GM10847 (cell line): ENCODE results near the gene BRAP.

Source experiments
- POLR2A ChIP-seq: IDR thresholded peaks from 2 replicates; pipeline ENCODE4 v1.6.1; 2011; ENCODE audit not compliant: insufficient read length; ENCODE audit errors: extremely low read depth

The BRAP gene

DNA sequence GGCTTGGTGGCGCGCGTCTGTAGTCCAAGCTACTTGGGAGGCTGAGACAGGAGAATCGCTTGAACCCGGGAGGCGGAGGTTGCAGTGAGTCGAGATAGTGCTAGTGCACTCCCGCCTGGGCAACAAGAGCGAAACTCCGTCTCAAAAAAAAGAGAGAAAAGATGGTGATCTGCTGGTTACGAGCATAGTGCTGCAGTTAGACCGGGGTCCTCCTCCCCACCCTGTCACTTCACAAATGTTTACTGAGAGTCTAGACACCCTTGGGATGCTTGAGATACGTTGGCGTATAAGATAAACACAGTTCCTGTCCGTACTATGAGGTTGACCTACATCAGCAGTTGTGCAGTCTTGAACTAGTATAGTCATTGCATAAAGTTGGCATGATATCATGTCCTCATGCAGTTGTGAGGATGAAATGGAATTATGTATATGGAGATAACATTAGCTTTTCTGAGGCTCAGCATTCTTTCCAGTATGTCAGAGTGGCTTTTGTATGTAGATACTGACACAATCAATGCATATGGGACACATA, 884 bp upstream of the BRAP start:
- no peak for TF ChIP-seq POLR2A

DNA sequence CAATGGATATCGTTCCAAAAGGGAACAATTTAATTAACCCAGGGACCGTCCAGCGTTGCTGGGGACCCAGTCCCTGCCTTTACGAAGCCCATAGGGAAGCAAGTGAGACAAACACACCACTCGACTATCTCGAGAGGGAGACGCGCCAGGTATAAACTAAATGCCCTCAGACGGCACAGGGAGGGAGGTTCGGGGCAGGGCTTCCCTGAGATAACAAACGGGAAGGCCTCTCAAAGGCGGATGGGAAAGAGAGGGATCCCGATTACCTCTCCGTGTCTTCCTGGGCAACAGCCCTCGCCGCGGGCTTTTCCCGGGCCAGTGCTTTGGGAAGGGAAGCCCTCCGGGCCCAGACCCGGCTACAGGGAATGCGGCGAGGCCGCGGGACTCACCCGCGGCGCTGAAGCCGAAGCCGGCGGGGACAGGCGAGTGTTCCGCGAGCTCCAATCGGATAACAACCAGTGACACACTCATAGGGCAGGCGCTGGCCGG, 390 bp downstream of the BRAP start:
- TF ChIP-seq POLR2A = no peak

DNA sequence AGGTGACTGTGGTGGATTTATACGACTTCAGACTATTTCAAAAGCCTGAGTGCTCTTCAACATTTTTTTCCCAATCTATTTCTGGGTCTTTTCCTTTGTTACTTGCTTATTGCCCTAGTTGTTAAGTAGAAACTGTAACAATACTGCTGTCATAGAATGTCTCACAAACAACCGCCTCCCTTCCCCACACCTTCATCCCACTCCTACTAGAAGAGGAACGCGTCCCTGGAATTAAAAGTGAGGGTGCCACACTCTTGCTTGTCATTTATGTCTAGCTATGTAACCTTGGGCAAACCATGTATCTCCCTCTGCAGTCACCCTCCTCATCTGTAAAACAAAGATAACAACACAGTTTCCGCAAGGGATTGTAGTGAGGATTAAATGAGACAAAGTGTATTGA, 8.6 kb downstream of the BRAP start:
- no peak for TF ChIP-seq POLR2A

DNA sequence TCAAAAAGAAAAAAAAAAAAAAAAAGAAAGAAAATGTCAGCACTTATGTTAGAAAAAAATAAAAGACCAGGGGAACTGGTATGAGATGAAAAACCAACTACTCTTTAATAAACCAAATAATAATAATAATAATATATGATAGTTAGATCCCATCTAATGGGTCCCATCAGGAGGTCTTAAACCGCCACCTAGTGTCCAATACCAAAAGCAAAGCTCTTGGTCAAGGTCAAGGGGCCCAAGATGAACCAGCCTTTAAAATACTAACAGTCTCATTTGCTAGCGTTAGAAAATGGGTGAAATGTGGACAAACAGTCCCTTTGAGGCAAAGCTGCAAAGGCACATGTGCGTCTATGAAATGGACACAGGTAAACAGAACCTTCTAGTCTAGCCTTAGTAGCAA, 12.3 kb downstream of the BRAP start:
- no peak for TF ChIP-seq POLR2A

DNA sequence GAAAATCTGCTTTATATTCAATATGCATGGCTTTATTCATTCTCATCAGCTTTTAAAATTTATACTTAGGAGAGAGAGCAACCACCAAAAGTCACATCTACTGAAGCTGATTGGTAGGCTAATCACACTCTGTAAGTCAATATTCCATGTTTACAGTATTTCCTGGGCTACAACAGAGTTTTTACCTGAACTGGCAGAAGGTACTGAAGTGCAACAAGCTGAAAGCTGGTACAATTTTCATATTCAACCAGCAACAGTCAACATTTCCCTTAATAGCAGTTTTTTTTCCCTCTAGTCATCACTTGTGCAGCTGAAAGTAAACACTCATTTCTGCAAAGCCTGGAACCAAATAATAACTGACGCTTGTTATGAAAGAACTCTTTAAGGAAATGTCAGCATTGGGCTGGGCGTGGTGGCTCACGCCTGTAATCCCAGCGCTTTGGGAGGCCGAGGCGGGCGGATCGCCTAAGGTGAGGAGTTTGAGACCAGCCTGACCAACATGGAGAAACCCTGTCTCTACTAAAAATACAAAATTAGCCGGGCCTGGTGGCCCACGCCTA, 12.9 kb downstream of the BRAP start:
- no peak for TF ChIP-seq POLR2A

DNA sequence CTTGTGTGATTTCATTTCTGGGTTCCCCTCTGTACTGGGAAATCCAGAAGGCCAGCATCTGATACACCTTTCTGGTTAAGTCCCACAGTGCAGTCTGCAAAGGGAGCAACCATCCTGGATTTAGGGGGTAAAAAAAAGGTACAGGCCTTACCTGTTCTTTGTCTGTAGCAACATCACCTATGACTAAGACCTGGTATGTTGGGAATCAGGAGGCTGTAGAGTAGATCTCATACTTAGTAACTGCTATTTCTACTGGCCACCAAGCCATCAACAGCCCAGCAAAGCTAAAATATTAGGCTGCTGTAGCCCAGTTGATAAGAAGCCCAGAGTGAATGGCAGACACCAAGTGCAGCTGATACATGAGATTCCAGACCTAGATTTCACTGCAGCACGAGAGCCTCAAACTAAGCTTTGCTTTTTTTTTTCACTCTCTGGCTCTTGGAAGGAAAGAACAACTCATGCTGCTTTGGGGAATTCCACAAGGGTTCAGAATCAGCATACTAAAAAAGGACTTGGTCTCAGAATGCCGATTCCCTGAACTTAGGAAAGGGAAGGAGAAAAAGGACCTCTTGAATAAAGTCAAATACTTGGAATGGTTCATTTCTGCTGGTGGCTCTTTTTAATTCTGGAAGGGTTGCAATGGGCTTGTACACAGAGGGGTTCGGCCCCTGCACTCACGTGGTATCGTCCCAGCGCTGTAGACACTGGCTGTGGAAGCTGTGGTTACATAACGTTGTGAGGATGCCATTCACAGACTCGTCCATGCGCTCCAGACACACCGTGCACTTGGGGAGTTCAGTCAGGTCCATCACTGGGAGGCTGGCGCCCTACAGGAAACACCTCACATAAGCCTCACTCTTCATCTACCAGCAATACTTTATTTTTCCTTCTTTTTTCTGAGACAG, 20.5 kb downstream of the BRAP start:
- TF ChIP-seq POLR2A = no peak

DNA sequence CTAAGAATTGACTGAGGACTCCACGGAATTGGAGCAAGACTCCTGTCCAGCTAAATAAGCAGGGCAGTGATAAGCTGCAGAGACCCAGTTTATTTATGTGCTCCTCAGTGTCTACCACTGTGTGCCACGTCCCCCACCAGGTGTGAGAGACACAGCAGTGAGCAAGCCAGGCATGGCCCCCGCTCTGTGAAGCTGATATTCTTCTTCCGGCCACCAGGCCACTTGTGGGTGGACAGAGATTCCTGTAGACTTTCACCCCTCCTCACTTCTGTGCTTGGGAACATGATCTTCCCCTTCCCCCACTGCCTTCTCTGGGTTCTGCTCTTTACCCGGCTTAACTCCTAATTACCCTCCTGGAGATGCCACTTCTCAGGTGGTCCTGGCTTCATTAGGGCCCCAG, 21.3 kb downstream of the BRAP start:
- no peak for TF ChIP-seq POLR2A

DNA sequence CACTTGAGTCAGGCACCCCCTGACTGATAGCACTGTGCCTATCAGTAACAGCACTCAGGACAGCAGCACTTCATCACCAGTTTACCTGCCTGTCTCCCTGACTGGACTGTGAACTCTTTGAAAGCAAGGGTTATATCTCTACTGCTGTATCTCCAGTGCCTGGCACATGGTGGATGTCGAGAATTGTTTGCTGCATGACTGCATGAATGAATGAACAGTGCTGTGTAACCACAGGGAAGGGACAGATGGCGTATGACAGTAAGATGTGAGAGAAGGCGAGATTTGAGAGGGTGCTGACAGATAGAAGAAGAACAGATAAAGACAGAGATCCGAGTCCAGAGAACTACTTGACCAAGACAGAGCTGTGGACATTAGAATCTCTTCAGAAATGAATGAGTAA, 29.7 kb downstream of the BRAP start:
- no peak for TF ChIP-seq POLR2A

DNA sequence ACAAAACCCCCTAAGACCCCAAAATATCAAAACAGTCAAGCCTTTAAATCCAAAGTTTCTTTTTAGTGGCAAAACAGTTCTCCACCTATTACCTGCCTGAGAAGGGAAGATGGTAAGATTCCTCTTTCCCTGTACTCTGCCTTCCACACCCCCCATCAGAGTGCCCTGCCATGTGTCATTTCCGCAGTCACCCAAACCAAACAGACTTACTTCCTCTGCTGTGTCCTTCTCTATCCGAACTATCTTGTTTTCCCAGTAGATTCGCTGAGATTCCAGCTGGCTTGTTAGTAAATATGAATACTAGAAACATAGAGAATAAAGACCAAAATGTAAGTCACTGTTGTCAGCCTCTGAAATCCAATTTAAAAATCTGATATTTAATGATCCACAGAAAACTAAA, 30.4 kb downstream of the BRAP start:
- TF ChIP-seq POLR2A = no peak

DNA sequence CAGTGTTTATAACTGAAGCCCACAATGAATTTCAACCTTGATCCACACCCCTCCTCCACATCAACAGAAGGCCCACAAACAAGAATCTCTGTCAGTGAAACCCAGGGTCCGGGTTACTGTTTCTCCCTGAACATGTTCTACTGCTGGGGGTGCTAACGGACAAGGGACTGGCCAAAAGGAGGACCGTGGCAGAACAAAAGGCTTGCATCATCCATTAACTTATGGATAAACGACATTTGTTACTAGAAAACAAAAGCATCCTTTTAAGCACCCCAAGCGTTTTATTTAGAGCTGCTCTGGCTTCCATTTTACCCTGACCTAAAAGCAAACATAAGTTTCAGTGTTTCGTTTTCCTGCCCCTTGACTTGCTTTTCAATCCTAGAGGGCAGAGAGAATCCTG, 32.2 kb downstream of the BRAP start:
- TF ChIP-seq POLR2A = no peak

DNA sequence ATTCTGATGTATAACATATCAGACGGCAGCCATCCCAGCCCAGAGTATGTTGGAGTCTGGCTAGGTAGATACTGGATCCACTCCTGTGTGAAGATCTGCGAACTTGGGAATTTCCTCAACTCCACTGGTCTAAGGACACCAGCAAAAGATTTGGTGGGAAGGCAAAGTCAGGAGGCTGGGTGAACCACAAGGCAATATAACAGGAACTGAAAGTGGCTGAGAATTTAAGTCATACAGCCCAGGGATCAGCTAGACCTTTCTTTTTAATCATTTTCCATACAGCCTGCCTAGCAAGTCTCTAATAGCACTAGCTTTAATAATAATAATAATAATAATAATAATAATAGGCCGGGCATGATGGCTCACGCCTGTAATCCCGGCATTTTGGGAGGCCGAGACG, 34.8 kb downstream of the BRAP start:
- no peak for TF ChIP-seq POLR2A

DNA sequence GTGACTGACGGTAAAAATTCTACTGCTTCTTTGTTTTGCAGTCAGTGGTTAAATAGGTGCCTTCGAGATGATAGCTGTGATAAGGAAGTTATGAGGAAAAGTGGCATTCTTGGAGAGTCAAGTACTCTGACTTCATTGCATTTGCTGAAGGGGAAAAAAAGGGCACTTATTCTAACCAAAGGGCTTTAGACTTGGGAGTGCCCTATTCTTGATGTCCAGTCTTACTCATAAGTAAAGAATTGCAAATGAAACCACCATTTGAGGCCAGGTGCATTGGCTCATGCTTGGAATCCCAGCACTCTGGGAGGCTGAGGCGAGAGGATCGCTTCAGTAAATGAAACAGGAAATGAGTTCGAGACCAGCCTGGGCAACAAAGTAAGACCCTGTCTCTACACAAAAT, 40.3 kb downstream of the BRAP start:
- no peak for TF ChIP-seq POLR2A

DNA sequence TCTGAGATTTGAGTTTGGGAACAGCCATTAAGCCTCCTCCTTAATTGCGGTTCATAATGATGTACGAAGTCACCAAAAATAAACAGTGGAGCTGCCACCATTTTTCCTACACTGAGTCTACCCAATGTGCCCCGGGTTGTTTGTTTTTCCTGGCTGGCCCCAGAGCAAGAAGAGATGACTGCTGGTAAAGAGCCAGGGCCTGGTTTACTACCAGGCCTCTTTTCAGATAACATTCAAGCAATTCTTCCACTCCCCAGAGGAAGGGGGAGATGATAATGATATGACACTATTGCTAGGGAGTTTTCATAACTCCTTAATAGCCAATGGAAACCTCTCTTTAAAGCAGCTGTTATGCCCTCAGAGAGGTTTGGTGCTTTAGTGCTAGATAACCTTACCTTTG, 42.3 kb downstream of the BRAP start:
- TF ChIP-seq POLR2A = no peak

DNA sequence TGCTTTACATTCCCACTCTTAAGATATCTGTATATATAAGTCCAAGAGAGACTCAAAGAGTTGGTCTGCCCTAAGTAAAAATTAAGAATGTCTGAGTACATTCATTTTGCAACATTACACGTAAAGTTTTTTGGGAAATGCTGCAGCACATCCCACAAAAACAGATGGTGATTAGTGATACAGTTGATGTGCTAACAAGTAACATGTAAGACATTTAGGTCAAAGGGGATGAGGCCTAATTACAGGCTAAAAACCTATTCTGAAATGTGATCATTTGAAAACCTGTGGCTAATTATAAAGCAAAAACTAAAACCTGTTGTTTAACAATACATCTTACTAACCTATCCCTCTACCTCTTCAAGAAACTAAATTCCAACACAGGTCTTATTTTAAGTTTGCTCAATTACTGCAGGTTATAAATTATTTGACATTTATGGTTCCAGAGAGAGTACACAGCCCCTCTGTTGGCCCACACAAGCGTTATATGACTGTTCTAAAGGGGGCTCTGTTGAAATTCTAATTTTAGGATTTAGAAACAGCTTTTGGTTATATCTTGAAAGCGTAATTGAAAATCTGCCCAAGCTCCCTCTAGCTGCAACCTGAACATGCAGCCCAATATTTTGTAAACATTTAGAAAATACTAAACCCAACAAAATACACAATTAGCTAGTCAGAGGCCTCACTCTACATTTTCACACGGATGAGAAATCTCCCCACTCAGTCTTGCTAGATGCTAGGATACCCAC, 42.9 kb downstream of the BRAP start:
- TF ChIP-seq POLR2A = no peak

DNA sequence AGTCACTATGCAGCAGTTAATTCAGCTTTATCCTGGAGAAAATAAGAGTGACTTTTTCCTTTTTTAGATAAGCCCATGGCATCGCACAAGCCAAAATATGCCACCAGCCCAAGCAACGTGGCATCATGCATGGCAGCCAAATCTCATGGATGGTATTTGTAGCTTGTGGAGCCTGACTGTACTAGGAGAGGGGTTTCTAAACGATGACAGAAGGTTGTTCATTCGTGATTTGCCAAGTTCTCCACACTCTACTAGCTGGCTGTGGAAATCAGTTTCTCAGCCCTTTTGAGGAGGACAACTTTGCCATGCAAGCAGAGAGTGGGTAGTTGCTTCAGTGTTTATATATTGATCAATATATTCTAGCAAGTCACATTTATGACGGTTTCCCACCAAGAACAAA, 45.2 kb downstream of the BRAP start:
- no peak for TF ChIP-seq POLR2A

DNA sequence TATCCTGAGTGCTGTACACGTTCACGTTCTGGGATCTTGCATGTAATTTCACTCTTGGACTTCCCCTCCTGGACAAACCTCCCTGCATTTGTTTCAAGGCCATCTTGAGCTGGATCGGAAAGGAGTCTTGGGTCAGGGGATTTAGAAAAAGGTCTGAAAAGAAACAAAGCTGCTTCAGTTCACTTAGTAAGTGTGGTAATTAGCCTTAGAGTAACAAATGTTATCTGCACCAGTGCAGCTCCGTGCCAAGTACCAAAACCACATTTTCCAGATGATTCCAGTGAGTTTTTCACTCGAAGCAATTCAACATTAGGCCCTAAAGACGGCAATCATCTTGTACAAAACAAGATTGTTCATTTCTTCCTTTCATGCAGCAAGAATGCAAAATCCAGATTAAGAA, 47.2 kb downstream of the BRAP start:
- TF ChIP-seq POLR2A = no peak
